ENCODE measurements around the gene TDRD12.
"Not testable (repeated sequence)": the region's sequence is repeated elsewhere in the genome, so short reads cannot be mapped to it uniquely, and the experiment has no call there.

Gene TDRD12

DNA sequence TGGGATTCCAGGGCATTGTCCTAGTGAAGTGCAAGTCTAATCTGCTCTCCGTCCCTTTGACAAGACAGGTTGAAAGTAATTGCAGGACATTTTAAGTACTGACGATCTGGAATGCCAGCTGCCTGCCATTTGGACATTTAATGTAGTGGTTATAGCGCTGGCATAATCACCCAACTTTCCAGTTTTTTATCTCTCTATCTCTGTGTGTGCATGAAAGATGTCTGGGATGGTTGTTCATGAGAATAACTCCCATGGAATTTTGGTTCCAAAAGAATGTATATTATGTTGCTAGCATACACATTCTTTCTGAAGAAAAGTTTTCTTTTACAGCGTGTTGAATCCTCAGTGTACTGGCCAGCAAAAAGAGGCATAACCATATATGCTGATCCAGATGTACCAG, 53.6 kb downstream of the TDRD12 start:
- DNase-seq = no peak
- no peak overlapping the region for H3K4me3 ChIP-seq (ENCODE audit: low read depth, low read length)
- H3K9me3 ChIP-seq (ENCODE audit: severe bottlenecking) = no peaks in the 10 kb centered on the region
- no peaks in the 10 kb centered on the region for H3K27me3 ChIP-seq (ENCODE audit: insufficient read depth, low read depth, severe bottlenecking)
- no peaks in the 10 kb centered on the region for H3K36me3 ChIP-seq
- no peak overlapping the region for H3K27ac ChIP-seq
- TF ChIP-seq, protein P1, sequence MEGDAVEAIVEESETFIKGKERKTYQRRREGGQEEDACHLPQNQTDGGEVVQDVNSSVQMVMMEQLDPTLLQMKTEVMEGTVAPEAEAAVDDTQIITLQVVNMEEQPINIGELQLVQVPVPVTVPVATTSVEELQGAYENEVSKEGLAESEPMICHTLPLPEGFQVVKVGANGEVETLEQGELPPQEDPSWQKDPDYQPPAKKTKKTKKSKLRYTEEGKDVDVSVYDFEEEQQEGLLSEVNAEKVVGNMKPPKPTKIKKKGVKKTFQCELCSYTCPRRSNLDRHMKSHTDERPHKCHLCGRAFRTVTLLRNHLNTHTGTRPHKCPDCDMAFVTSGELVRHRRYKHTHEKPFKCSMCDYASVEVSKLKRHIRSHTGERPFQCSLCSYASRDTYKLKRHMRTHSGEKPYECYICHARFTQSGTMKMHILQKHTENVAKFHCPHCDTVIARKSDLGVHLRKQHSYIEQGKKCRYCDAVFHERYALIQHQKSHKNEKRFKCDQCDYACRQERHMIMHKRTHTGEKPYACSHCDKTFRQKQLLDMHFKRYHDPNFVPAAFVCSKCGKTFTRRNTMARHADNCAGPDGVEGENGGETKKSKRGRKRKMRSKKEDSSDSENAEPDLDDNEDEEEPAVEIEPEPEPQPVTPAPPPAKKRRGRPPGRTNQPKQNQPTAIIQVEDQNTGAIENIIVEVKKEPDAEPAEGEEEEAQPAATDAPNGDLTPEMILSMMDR (IDR thresholded peaks at IDR 0.05; ENCODE audit: low read depth, low read length) = no peak

DNA sequence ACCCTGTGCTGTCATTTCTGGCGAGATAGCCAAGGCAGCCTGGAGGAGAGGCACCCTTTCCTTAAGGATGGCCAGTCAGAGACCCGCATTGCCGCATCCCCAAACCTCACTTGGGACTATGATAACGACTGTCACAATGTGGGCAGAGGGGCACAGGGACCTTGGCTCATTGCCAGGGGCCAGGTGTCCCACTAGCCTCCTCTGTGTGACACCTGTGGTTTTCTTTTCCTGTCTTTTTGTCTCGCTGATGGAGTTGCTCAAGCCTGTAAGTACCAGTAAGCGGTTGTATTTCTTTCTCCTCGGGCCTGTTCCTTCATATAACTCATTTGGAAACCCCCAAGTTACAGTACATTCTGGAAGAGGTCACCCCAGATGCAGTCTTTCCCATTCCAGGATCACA, 59.5 kb downstream of the TDRD12 start:
- Histone ChIP-seq H3K9me3 (ENCODE audit: severe bottlenecking) (no peaks in the 10 kb centered on the region), H3K27ac (no peak overlapping the region), H3K27me3 (ENCODE audit: insufficient read depth, low read depth, severe bottlenecking) (no peaks in the 10 kb centered on the region), H3K36me3 (no peaks in the 10 kb centered on the region), H3K4me3 (ENCODE audit: low read depth, low read length) (no peak overlapping the region)
- TF ChIP-seq, protein P1 (IDR thresholded peaks at IDR 0.05; ENCODE audit: low read depth, low read length) = no peak
- DNase-seq = no peak

DNA sequence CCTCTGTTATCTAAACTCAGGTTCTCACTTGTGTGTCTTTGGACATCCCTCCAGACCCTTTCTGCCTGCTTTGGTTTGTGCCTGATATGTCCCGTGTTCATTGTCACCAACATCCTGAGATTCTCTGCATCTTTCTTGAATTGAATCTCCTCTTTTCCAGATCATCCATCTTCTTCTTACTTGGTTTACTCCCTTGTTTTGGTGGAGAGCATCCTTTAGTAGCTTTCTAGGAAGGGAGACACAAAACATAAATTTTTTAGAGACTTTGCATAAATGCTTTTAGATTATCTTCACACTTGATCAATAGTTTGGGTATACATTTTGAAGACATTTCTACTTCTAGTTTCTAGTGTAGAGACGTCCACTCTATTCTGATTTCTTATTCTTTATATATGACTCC, 61.7 kb downstream of the TDRD12 start:
- Histone ChIP-seq H3K4me3 (ENCODE audit: low read depth, low read length) (no peak overlapping the region), H3K36me3 (no peaks in the 10 kb centered on the region), H3K27ac (no peak overlapping the region), H3K9me3 (ENCODE audit: severe bottlenecking) (no peaks in the 10 kb centered on the region), H3K27me3 (ENCODE audit: insufficient read depth, low read depth, severe bottlenecking) (no peaks in the 10 kb centered on the region)
- no peak for DNase-seq
- TF ChIP-seq, protein P1 (IDR thresholded peaks at IDR 0.05; ENCODE audit: low read depth, low read length) = no peak

DNA sequence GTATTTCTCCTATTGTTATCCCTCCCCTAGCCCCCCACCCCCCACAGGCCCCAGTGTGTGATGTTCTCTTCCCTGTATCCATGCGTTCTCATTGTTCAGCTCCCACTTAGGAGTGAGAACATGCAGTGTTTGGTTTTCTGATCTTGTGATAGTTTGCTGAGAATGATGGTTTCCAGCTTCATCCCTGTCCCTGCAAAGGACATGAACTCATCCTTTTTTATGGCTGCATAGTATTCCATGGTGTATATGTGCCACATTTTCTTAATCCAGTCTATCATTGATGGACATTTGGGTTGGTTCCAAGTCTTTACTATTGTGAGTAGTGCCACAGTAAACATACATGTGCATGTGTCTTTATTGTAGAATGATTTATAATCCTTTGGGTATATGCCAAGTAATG, 62.5 kb downstream of the TDRD12 start:
- H3K4me3 ChIP-seq (ENCODE audit: low read depth, low read length); H3K27ac ChIP-seq; H3K27me3 ChIP-seq (ENCODE audit: insufficient read depth, low read depth, severe bottlenecking); H3K9me3 ChIP-seq (ENCODE audit: severe bottlenecking); H3K36me3 ChIP-seq; DNase-seq: not testable (repeated sequence)

DNA sequence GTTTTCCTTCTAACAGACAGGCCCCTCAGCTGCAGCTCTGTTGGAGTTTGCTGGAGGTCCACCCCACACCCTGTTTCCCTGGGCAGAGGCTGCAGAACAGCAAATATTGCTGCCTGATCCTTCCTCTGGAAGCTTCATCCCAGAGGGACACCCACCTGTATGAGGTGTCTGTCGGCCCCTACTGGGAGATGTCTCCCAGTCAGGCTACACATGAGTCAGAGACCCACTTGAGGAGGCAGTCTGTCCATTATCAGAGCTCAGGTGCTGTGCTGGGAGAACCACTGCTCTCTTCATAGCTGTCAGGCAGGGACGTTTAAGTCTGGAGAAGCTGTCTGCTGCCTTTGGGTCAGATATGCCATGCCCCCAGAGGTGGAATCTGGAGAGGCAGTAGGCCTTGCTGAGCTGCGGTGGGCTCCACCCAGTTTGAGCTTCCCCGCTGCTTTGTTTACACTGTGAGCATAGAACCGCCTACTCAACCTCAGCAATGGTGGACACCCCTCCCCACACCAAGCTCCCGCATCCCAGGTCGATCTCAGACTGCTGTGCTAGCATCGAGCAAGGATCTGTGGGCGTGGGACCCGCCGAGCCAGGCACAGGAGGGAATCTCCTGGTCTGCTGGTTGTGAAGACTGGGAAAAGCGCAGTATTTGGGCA, 67.7 kb downstream of the TDRD12 start:
- not testable (repeated sequence) for H3K27ac ChIP-seq; H3K9me3 ChIP-seq (ENCODE audit: severe bottlenecking); DNase-seq; H3K36me3 ChIP-seq; H3K4me3 ChIP-seq (ENCODE audit: low read depth, low read length); H3K27me3 ChIP-seq (ENCODE audit: insufficient read depth, low read depth, severe bottlenecking)

DNA sequence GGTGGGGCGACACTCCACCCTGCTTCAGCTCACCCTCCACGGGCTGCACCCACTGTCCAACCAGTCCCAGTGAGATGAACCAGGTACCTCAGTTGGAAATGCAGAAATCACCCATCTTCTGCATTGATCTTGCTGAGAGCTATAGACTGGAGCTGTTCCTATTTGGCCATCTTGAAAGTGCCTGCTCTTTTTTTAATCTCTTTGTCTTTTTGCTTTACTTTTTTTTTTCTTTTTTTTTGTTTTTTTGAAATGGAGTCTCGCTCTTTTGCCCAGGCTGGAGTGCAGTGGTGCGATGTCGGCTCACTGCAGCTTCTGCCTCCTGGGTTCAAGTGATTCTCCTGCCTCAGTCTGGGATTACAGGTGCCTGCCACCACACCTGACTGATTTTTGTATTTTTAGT, 68.3 kb downstream of the TDRD12 start:
- not testable (repeated sequence) for H3K9me3 ChIP-seq (ENCODE audit: severe bottlenecking); H3K4me3 ChIP-seq (ENCODE audit: low read depth, low read length); H3K27ac ChIP-seq; H3K36me3 ChIP-seq; H3K27me3 ChIP-seq (ENCODE audit: insufficient read depth, low read depth, severe bottlenecking); DNase-seq

DNA sequence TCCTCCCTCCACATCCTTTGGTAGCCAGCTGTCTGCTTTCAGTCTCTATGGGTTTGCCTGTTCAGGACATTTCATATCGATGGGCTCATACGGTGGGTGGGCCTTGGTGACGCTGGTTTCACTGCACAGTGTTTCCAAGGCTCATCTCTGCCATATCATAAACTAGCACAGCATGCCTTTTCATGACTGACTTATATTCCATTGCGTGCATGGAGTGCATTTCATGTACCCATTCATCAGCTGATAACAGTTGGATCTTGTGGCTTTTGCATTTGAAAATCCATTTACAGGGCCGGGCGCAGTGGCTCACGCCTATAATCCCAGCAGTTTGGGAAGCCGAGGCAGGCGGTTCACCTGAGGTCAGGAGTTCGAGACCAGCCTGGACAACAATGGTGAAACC, 69.9 kb downstream of the TDRD12 start:
- DNase-seq = no peak
- H3K36me3 ChIP-seq = no peaks in the 10 kb centered on the region
- TF ChIP-seq, protein P1 (IDR thresholded peaks at IDR 0.05; ENCODE audit: low read depth, low read length) = no peak
- H3K27me3 ChIP-seq (ENCODE audit: insufficient read depth, low read depth, severe bottlenecking) = no peaks in the 10 kb centered on the region
- H3K9me3 ChIP-seq (ENCODE audit: severe bottlenecking) = no peaks in the 10 kb centered on the region
- no peak overlapping the region for H3K27ac ChIP-seq
- H3K4me3 ChIP-seq (ENCODE audit: low read depth, low read length) = no peak overlapping the region

Measured in WERI-Rb-1 (cell line).